RPMI8226 (cell line): ENCODE data around the gene PCSK4.
A peak's percentile ranks its signal among the peaks of the same experiment; 100 is the strongest.

Source experiments
- DNase-seq: peaks from one replicate; pipeline ENCODE4 v3.0.0-alpha.2; 2015

Gene PCSK4

DNA sequence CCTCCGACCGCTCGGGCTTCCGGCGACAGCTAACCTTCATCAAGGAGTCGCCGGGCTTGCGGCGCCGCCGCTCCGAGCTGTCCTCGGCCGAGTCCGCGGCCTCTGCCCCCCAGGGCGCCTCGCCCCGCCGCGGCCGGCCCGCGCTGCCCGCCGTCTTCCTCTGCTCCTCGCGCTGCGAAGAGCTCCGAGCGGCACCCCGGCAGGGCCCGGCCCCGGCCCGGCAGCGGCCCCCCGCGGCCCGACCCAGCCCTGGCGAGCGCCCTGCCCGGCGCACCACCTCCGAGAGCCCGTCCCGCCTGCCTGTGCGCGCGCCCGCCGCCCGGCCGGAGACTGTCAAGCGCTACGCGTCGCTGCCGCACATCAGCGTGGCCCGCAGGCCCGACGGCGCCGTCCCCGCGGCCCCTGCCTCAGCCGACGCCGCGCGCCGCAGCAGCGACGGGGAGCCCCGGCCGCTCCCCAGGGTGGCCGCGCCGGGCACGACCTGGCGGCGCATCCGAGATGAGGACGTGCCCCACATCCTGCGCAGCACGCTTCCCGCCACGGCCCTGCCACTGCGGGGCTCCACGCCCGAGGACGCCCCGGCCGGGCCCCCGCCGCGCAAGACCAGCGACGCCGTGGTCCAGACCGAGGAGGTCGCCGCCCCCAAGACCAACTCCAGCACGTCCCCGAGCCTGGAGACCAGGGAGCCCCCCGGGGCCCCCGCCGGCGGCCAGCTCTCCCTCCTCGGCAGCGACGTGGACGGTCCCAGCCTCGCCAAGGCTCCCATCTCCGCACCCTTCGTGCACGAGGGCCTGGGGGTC lies 20.7 kb downstream of the PCSK4 start:
- peak; percentile 73 for DNase-seq

DNA sequence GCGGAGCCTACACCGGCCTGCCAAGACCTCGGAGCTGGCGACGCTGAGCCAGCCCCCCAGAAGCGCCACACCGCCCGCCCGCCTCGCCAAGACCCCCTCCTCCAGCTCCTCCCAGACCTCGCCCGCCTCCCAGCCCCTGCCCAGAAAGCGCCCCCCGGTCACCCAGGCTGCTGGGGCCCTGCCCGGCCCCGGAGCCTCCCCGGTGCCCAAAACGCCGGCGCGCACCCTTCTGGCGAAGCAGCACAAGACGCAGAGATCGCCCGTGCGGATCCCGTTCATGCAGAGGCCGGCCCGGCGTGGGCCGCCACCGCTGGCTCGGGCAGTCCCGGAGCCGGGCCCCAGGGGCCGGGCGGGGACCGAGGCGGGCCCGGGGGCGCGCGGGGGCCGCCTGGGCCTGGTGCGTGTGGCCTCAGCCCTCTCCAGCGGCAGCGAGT lies 21.3 kb downstream of the PCSK4 start:
- peak; percentile 74 for DNase-seq

DNA sequence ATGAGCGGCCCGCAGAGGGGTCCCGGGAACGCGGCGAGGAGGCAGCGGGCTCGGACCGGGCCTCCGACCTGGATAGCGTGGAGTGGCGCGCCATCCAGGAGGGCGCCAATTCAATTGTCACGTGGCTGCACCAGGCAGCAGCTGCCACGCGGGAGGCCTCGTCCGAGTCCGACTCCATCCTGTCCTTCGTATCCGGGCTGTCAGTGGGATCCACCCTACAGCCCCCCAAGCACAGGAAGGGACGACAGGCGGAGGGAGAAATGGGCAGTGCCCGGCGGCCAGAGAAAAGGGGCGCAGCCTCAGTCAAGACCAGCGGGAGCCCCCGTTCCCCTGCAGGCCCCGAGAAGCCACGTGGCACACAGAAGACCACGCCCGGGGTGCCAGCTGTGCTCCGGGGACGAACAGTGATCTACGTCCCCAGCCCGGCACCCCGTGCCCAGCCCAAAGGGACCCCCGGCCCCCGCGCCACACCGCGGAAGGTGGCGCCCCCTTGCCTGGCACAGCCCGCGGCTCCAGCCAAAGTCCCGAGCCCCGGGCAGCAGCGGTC lies 21.8 kb downstream of the PCSK4 start:
- peak; percentile 68 for DNase-seq

DNA sequence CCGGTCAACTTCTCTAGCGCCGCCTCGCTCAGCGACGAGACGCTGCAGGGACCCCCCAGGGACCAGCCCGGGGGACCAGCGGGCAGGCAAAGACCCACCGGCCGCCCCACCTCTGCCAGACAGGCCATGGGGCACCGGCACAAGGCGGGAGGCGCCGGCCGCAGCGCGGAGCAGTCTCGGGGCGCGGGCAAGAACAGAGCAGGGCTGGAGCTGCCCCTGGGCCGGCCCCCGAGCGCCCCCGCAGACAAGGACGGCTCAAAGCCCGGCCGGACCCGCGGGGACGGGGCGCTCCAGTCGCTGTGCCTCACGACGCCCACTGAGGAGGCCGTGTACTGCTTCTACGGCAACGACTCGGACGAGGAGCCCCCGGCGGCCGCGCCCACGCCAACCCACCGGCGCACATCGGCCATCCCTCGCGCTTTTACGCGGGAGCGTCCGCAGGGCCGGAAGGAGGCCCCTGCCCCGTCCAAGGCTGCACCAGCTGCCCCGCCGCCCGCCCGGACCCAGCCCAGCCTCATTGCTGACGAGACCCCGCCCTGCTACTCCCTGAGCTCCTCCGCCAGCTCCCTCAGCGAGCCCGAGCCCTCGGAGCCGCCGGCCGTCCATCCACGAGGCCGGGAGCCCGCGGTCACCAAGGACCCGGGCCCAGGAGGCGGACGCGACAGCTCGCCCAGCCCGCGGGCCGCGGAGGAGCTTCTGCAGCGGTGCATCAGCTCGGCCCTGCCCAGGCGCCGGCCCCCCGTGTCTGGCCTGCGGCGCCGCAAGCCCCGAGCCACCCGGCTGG lies 22.5 kb downstream of the PCSK4 start:
- no peak for DNase-seq

DNA sequence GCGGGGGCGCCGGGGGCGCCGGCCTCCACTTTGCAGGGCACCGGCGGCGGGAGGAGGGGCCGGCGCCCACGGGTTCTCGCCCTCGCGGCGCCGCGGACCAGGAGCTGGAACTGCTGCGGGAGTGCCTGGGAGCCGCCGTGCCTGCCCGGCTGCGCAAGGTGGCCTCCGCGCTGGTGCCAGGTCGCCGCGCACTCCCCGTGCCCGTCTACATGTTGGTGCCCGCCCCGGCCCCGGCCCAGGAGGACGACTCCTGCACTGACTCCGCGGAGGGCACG lies 23.0 kb downstream of the PCSK4 start:
- no peak for DNase-seq

DNA sequence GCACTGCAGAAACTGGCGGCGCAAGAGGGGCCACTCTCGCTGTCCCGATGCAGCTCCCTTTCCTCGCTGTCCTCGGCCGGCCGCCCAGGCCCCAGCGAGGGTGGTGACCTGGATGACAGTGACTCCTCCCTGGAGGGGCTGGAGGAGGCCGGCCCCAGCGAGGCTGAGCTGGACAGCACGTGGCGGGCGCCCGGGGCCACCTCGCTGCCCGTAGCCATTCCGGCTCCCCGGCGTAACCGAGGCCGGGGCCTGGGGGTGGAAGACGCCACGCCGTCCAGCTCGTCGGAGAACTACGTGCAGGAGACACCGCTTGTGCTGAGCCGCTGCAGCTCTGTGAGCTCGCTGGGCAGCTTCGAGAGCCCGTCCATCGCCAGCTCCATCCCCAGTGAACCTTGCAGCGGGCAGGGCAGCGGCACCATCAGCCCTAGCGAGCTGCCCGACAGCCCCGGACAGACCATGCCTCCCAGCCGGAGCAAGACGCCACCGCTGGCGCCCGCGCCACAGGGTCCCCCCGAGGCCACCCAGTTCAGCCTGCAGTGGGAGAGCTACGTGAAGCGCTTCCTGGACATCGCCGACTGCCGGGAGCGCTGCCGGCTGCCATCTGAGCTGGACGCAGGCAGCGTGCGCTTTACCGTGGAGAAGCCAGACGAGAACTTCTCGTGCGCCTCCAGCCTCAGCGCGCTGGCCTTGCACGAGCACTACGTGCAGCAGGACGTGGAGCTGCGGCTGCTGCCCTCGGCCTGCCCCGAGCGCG lies 23.5 kb downstream of the PCSK4 start:
- no peak for DNase-seq

DNA sequence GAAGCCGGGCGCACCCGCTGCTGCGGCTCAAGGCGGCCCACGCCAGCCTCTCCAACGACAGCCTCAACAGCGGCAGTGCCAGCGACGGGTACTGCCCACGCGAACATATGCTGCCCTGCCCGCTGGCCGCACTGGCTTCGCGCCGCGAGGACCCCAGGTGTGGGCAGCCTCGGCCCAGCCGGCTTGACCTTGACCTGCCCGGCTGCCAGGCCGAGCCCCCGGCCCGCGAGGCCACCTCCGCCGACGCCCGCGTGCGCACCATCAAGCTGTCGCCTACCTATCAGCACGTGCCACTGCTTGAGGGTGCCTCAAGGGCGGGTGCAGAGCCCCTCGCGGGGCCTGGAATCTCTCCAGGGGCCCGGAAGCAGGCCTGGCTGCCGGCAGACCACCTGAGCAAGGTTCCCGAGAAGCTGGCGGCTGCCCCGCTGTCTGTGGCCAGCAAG lies 24.1 kb downstream of the PCSK4 start:
- DNase-seq: no peak

DNA sequence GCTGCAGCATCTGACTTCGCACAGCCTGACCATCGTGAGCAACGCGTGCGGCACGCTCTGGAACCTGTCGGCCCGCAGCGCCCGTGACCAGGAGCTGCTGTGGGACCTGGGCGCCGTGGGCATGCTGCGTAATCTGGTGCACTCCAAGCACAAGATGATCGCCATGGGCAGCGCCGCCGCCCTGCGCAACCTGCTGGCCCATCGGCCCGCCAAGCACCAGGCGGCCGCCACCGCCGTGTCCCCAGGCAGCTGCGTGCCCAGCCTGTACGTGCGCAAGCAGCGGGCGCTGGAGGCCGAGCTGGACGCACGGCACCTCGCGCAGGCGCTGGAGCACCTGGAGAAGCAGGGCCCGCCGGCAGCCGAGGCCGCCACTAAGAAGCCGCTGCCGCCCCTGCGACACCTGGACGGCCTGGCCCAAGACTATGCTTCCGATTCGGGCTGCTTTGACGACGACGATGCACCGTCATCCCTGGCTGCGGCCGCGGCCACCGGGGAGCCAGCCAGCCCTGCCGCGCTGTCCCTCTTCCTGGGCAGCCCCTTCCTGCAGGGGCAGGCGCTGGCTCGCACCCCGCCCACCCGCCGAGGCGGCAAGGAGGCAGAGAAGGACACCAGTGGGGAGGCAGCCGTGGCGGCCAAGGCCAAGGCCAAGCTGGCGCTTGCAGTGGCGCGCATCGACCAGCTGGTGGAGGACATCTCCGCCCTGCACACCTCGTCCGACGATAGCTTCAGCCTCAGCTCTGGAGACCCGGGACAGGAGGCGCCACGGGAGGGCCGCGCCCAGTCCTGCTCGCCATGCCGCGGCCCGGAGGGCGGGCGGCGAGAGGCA lies 24.7 kb downstream of the PCSK4 start:
- DNase-seq: no peak

DNA sequence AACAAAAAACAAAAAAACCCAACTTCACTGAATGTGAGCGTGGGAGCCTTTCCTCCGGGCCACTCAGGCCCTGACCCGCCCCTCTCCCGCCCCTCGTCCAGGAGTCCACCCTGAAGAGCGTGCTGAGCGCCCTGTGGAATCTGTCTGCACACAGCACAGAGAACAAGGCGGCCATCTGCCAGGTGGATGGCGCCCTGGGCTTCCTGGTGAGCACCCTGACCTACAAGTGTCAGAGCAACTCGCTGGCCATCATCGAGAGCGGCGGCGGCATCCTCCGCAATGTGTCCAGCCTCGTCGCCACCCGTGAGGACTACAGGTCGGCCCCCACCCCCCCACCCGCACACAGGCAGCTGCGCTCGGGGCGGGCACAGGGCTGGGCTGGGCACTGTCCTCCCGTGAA lies 28.3 kb downstream of the PCSK4 start:
- no peak for DNase-seq

DNA sequence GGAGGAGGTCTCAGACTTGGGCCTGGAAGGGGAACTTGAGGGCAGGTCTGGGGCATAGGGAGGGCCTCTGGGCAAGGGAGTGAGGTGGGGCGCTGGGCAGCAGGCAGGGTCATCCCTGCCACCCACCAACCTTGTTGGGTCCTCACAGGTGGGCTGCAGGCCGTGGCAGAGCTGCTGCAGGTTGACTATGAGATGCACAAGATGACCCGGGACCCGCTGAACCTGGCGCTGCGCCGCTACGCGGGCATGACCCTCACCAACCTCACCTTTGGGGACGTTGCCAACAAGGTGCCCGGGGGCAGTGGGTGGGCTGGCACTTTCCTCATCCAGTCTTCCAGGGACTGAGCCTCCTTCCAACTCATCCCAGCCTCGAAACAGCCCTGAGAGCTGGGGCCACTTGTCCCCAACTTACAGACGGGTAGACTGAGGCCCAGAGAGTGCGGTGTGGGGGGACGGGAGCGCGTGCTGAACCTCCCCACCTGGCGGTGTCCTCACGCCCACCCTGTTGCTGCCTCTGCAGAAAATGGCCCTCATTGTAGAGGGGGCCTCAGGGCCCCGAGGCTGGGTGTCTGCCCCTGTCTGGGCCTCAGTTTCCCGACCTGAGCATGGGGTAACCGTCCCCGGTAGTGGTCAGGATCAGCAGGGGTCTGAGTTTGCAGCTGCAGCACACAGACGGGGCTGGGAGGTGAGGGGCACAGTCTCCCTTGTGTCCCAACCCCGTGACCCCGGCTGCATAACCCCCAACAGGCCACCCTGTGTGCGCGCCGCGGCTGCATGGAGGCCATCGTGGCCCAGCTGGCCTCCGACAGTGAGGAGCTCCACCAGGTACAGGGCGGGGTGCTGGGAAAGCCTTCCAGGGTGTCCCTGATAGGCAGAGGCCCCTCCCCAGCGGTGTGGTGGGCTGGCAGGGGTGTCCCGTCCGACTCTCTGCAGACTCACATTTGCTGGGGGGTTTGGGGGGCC lies 29.8 kb downstream of the PCSK4 start:
- no peak for DNase-seq

DNA sequence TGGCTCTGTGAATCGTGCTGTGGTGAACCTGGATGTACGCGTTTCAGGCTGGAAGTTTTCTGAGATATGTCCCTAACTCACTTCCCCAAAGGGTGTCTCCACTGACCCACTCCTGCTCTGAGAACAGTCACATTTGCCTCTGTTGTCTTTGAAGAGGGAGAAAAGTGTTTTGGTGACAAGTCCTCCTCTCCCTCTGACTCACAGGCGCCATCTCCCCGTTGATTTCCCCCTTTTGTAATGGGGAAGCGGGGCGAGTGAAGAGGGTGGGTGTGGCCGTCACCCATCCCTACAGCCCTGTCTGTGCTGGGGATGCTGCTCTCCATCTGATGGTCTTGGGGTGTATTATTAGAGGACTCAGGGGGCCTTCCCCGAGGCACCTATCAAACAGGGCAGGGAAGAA lies 30.7 kb downstream of the PCSK4 start:
- DNase-seq: no peak

DNA sequence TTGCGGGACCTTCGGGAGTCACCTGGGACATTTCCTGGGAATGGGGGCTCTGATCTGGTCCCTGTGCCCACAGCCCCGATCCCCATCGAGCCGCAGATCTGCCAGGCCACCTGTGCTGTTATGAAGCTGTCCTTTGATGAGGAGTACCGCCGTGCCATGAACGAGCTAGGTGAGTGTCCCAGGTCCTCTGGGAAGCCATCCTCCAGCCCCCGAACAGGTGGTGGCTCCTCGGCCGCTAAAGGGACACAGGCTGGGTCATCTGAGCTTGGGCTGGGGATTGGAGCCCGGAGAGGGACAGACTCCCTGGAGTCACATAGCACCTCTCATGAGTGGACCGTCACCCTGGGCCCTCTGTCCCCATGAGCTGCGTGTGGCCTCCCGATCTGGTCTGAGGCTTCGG lies 32.3 kb downstream of the PCSK4 start:
- DNase-seq: no peak

DNA sequence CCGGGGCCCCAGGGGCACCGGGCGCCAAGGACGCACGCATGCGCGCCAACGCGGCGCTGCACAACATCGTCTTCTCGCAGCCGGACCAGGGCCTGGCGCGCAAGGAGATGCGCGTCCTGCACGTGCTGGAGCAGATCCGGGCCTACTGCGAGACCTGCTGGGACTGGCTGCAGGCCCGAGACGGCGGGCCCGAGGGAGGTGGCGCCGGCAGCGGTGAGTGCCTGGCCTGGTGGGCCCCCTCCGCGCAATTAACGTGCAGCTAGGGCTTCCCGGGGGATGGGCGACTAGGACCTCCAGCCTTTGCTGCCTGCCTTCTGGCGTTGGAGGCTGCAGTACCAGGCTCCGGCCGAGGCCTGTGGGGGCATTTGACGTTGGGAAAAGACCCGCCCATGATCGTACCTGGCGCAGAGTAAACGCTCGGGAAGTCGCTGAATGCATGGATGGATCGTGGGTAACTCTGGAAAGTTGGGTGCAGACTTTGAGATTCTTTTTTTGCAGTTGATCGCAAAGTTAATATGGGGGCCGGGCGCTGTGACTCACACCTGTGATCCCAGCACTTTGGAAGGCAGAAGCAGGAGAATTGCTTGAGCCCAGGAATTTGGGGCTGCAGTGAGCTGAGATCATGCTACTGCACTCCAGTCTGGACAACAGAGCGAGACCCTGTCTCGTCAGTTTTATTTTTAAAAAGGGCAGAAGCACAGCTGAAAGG lies 33.0 kb downstream of the PCSK4 start:
- DNase-seq: no peak

DNA sequence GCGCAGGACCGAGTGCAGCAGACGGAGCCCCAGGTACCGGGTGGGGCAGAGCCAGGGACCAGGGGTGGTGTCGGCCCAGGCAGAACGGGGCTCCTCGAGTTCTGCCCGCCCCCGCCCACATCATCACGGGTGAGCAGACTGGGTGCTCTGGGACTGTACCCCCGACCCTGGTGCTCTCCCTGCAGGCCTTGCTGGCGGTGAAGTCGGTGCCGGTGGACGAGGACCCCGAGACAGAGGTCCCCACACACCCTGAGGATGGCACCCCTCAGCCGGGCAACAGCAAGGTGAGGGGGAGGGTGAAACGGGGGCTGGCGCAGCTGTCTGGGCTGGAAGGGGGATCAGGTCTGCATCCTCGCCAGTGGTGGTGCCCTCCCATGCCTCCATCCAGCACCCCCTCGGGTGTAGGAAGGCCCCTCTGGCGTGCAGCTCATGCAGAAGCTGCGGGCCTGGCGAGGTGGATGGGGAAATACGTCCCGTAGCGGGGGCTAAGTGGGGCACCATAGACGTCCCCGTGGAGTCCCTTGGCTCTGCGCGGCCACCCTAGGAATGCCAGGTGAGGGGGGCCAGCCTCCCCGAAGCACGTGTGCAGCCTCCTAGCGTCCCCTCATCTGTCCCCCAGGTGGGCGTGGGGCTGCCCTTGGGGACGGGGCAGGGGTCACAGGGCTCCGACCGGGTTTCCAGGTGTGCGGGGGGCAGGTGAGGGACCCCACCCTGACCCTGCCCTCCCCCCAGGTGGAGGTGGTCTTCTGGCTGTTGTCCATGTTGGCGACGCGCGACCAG lies 33.8 kb downstream of the PCSK4 start:
- no peak for DNase-seq

DNA sequence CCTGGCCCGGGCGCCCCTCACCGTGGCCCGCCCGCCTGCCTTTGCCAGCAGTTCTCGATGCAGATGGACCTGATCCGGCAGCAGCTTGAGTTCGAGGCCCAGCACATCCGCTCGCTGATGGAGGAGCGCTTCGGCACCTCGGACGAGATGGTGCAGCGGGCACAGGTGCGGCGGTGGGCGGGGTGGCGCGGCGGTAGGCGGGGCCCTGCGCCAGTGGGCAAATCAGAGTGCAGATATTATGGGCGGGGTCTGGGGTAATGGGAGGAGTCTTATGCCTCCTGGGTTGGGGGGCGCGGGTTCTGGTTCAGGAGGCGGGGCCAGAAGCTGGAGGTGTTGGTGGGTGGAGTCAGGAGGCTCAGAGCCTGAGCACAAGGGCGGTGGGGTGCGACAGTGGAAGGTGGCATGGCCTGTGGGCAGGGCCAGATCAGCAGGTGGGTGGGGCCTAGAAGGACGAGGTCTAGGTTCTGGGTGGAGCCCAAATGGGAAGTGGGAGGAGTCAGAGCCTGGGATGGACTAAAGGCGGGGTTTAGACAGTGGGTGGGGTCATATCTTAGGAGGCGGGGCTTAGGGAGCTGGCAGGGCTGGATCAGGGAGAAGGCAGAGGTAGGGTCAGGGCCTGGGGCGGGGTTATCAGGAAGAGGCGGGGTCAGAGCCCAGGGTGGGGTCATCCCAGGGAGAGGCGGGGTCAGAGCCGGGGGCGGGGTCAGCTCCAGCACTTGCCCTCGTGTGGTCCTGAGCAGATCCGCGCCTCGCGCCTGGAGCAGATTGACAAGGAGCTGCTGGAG lies 34.6 kb downstream of the PCSK4 start:
- peak; percentile 99 for DNase-seq

DNA sequence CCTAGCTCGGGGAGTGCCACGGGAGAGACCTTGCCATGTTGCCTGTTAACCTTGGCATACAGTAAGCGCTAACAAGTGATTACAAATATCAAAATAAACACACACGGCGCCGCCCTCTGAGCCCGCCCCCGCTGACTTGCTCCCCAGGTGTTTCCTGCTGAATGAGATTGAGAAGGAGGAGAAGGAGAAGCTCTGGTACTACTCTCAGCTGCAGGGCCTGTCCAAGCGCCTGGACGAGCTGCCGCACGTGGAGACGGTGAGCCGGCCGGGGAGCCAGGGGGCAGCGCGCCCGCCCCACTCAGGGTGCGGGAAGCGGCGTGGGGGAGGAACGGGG lies 35.2 kb downstream of the PCSK4 start:
- peak; percentile 86 for DNase-seq

DNA sequence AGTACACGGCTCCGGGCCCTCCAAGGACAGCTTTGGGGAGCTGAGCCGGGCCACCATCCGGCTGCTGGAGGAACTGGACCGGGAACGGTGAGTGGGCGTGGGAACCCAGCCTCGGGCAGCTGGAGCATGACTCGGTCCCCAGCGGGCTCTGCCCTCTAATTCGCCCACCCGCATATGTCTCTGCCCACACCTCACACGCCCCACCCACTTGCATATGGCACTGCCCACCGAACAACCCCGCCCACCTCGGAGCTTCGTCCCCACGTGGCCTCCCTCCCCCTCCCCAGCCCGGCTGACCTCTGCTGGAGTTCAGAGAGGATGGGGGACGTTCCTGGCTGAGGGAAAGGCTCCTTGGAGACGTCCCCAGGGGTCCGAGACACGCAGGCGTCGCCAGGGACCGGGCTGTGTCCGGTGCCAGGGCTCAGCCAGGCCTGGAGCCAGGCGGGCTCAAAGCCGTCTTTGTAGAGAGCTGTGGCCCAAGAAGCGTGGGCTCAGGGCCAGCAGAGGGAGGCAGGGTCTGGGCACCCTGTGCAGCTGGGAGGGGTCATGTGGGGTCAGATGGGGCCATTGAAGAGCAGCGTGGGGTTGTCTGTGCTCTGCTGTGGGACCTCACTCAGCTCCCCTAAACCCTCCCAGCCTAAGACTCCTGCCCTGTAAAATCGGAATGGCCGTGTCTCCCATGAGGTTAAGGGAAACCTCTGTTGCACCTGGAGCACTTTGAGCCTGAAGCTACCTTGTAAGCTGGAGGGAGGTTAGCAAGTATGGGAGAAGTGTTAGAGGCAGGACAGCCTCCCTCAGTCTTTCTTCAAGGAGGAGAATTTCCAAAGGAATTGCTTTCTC lies 36.4 kb downstream of the PCSK4 start:
- DNase-seq: peak; percentile 87
